Measurements from ENCODE around the gene RBP3.

The RBP3 gene

GRCh38 chr10:47401874-47402640 lies 53.9 kb downstream of the RBP3 start:
- WGBS (ENCODE audit: insufficient coverage, insufficient read length): no CpG with 5 or more reads among the region's 10 CpGs
- no peak overlapping the region for H3K27ac ChIP-seq (ENCODE audit: low read length)
- H3K4me1 ChIP-seq (ENCODE audit: control insufficient read depth, insufficient read depth, low read length): peaks cover 15% of the 10 kb centered on the region

GRCh38 chr10:47402641-47403301 lies 54.6 kb downstream of the RBP3 start:
- H3K36me3 ChIP-seq (ENCODE audit: control insufficient read depth, insufficient read depth, low read length): no peaks in the 10 kb centered on the region
- no peak overlapping the region for H3K27ac ChIP-seq (ENCODE audit: low read length)
- peaks cover 15% of the 10 kb centered on the region for H3K4me1 ChIP-seq (ENCODE audit: control insufficient read depth, insufficient read depth, low read length)
- DNase-seq (ENCODE audit: low read depth, low spot score): no peak
- H3K9me3 ChIP-seq (ENCODE audit: control insufficient read depth, insufficient read depth, low read length): no peaks in the 10 kb centered on the region
- H3K27me3 ChIP-seq (ENCODE audit: control insufficient read depth, insufficient read depth, low read length): no peaks in the 10 kb centered on the region
- no peak overlapping the region for H3K4me3 ChIP-seq (ENCODE audit: low read length)
- WGBS (ENCODE audit: insufficient coverage, insufficient read length): no CpG with 5 or more reads among the region's 4 CpGs

More at GRCh38 chr10:47401874-47402640, 53.9 kb downstream of the RBP3 start:
- Histone ChIP-seq H3K9me3 (ENCODE audit: control insufficient read depth, insufficient read depth, low read length) (no peaks in the 10 kb centered on the region), H3K27me3 (ENCODE audit: control insufficient read depth, insufficient read depth, low read length) (no peaks in the 10 kb centered on the region), H3K36me3 (ENCODE audit: control insufficient read depth, insufficient read depth, low read length) (no peaks in the 10 kb centered on the region), H3K4me3 (ENCODE audit: low read length) (no peak overlapping the region)
- DNase-seq (ENCODE audit: low read depth, low spot score): no peak

- Histone ChIP-seq H3K27me3 (ENCODE audit: control insufficient read depth, insufficient read depth, low read length) (no peaks in the 10 kb centered on the region), H3K4me1 (ENCODE audit: control insufficient read depth, insufficient read depth, low read length) (peaks cover 15% of the 10 kb centered on the region), H3K27ac (ENCODE audit: low read length) (no peak overlapping the region), H3K36me3 (ENCODE audit: control insufficient read depth, insufficient read depth, low read length) (no peaks in the 10 kb centered on the region), H3K9me3 (ENCODE audit: control insufficient read depth, insufficient read depth, low read length) (no peaks in the 10 kb centered on the region), H3K4me3 (ENCODE audit: low read length) (no peak overlapping the region)
- DNase-seq (ENCODE audit: low read depth, low spot score): no peak
- no CpG with 5 or more reads among the region's 6 CpGs for WGBS (ENCODE audit: insufficient coverage, insufficient read length)
These were observed 55.5 kb downstream of the RBP3 start for GRCh38 chr10:47403446-47404318.

- no peaks in the 10 kb centered on the region for H3K36me3 ChIP-seq (ENCODE audit: control insufficient read depth, insufficient read depth, low read length)
- WGBS (ENCODE audit: insufficient coverage, insufficient read length): no CpG with 5 or more reads among the region's 6 CpGs
- peaks cover 15% of the 10 kb centered on the region for H3K4me1 ChIP-seq (ENCODE audit: control insufficient read depth, insufficient read depth, low read length)
- DNase-seq (ENCODE audit: low read depth, low spot score): no peak
- H3K27ac ChIP-seq (ENCODE audit: low read length): no peak overlapping the region
- H3K27me3 ChIP-seq (ENCODE audit: control insufficient read depth, insufficient read depth, low read length): no peaks in the 10 kb centered on the region
- H3K4me3 ChIP-seq (ENCODE audit: low read length): no peak overlapping the region
- H3K9me3 ChIP-seq (ENCODE audit: control insufficient read depth, insufficient read depth, low read length): no peaks in the 10 kb centered on the region
These were observed 56.3 kb downstream of the RBP3 start for GRCh38 chr10:47404446-47404845.

GRCh38 chr10:47404937-47405336 lies 56.8 kb downstream of the RBP3 start:
- WGBS (ENCODE audit: insufficient coverage, insufficient read length): no CpG with 5 or more reads among the region's 2 CpGs
- Histone ChIP-seq H3K4me3 (ENCODE audit: low read length) (no peak overlapping the region), H3K27ac (ENCODE audit: low read length) (no peak overlapping the region), H3K27me3 (ENCODE audit: control insufficient read depth, insufficient read depth, low read length) (no peaks in the 10 kb centered on the region), H3K36me3 (ENCODE audit: control insufficient read depth, insufficient read depth, low read length) (no peaks in the 10 kb centered on the region), H3K9me3 (ENCODE audit: control insufficient read depth, insufficient read depth, low read length) (no peaks in the 10 kb centered on the region), H3K4me1 (ENCODE audit: control insufficient read depth, insufficient read depth, low read length) (peaks cover 15% of the 10 kb centered on the region)
- DNase-seq (ENCODE audit: low read depth, low spot score): no peak

GRCh38 chr10:47405857-47406547 lies 57.8 kb downstream of the RBP3 start:
- H3K27ac ChIP-seq (ENCODE audit: low read length): no peak overlapping the region
- no peak for DNase-seq (ENCODE audit: low read depth, low spot score)
- WGBS (ENCODE audit: insufficient coverage, insufficient read length): no CpG with 5 or more reads among the region's 11 CpGs
- peaks cover 15% of the 10 kb centered on the region for H3K4me1 ChIP-seq (ENCODE audit: control insufficient read depth, insufficient read depth, low read length)
- H3K27me3 ChIP-seq (ENCODE audit: control insufficient read depth, insufficient read depth, low read length): no peaks in the 10 kb centered on the region
- H3K36me3 ChIP-seq (ENCODE audit: control insufficient read depth, insufficient read depth, low read length): no peaks in the 10 kb centered on the region
- no peak overlapping the region for H3K4me3 ChIP-seq (ENCODE audit: low read length)
- H3K9me3 ChIP-seq (ENCODE audit: control insufficient read depth, insufficient read depth, low read length): no peaks in the 10 kb centered on the region

- WGBS (ENCODE audit: insufficient coverage, insufficient read length): no CpG with 5 or more reads among the region's 4 CpGs
- Histone ChIP-seq H3K27me3 (ENCODE audit: control insufficient read depth, insufficient read depth, low read length) (no peaks in the 10 kb centered on the region), H3K4me3 (ENCODE audit: low read length) (no peak overlapping the region), H3K36me3 (ENCODE audit: control insufficient read depth, insufficient read depth, low read length) (no peaks in the 10 kb centered on the region), H3K9me3 (ENCODE audit: control insufficient read depth, insufficient read depth, low read length) (no peaks in the 10 kb centered on the region), H3K27ac (ENCODE audit: low read length) (no peak overlapping the region), H3K4me1 (ENCODE audit: control insufficient read depth, insufficient read depth, low read length) (peaks cover 15% of the 10 kb centered on the region)
- DNase-seq (ENCODE audit: low read depth, low spot score): no peak
These were observed 58.3 kb downstream of the RBP3 start for GRCh38 chr10:47406548-47406869.

- no CpG with 5 or more reads among the region's 9 CpGs for WGBS (ENCODE audit: insufficient coverage, insufficient read length)
- no peak for DNase-seq (ENCODE audit: low read depth, low spot score)
- no peaks in the 10 kb centered on the region for H3K9me3 ChIP-seq (ENCODE audit: control insufficient read depth, insufficient read depth, low read length)
These were observed 58.9 kb downstream of the RBP3 start for GRCh38 chr10:47406870-47407691.

More at GRCh38 chr10:47406870-47407691, 58.9 kb downstream of the RBP3 start:
- Histone ChIP-seq H3K27me3 (ENCODE audit: control insufficient read depth, insufficient read depth, low read length) (no peaks in the 10 kb centered on the region), H3K4me1 (ENCODE audit: control insufficient read depth, insufficient read depth, low read length) (peaks cover 15% of the 10 kb centered on the region), H3K27ac (ENCODE audit: low read length) (no peak overlapping the region), H3K36me3 (ENCODE audit: control insufficient read depth, insufficient read depth, low read length) (no peaks in the 10 kb centered on the region), H3K4me3 (ENCODE audit: low read length) (no peak overlapping the region)

Measured in iPS DF 6.9 (cell line).